Right cardiac atrium (tissue), 5 donors: ENCODE measurements around the gene NOP53. TPM values are rescaled to one million over a fixed set of nuclear protein-coding genes. Genes with fewer than 3 reads are reported as not detected.
A peak's percentile ranks its signal among the peaks of the same experiment; 100 is the strongest.
"Not testable (repeated sequence)": the region's sequence is repeated elsewhere in the genome, so short reads cannot be mapped to it uniquely, and the experiment has no call there.

Experiments
- ATAC-seq, 2 donors: fragments of 200-7000 bp; cut with Tn5 transposase; one replicate each; pipeline versions ENCODE4 v1.8.0 to v1.9.1; 2020; ENCODE audit warnings: moderate library complexity in 2 of 2, mild to moderate bottlenecking in 1 of 2
- DNase-seq, 3 donors: peaks; one replicate each; pipeline ENCODE4 v3.0.0-alpha.2; 2020
- H3K27ac ChIP-seq: one replicate; pipeline ENCODE4 v1.5.1; 2013; ENCODE audit warnings: mild to moderate bottlenecking, low read length, control low read depth, moderate library complexity
- H3K27me3 ChIP-seq: one replicate; pipeline ENCODE4 v1.6.1; 2013; ENCODE audit not compliant: control insufficient read depth, insufficient read depth
- H3K4me1 ChIP-seq: one replicate; pipeline ENCODE4 v1.6.1; 2013; ENCODE audit warnings: low read length; ENCODE audit not compliant: control insufficient read depth, insufficient read depth
- H3K4me3 ChIP-seq: one replicate; pipeline ENCODE4 v1.5.1; 2013; ENCODE audit warnings: low read length, control low read depth
- H3K9me3 ChIP-seq: one replicate; pipeline ENCODE4 v1.6.1; 2013; ENCODE audit warnings: low read length; ENCODE audit not compliant: control insufficient read depth
- WGBS: extraction: QIAGEN DNeasy Blood & Tissue Kit; methylation state at CpG from one replicate; pipeline ENCODE4 v1.1.7; 2013; 5-methylcytosine and 5-hydroxymethylcytosine counted together
- intact Hi-C, 4 donors: fragments of 100-400 bp; cut with DNase I; formaldehyde crosslinking; loops; one replicate each; pipeline versions ENCODE4 v1.11.0 to v1.14.0; 2022 to 2023
- polyA plus RNA-seq: library from polyadenylated mRNA; stranded (reverse); fragments of 200-250 nt; gene quantifications from one replicate; pipeline ENCODE4 v1.2.3, GENCODE V29; 2013
- total RNA-seq, 4 donors: library from RNA; stranded (reverse); fragmentation: NEBNext Ultra II Directional; extraction: Animal tissue kit (Norgen Biotek cat#: 25700); gene quantifications; one replicate each; pipeline ENCODE4 v1.2.1, GENCODE V29; 2021
- donor health status: healthy with polysubstance abuse.
- donor health status: DM: no; HTN: yes; CAD: no.
- donor health status: DM: no; HTN: no; CAD: no.
- donor health status: DM: no; HTN: yes; CAD: no; lungs with severe emphysema.
- donor health status: DM: yes; HTN: yes; CAD: no.

Gene NOP53
- total and polyA plus RNA-seq, 5 donors, result 191 to 322 (median 239) TPM

GRCh38 chr19:47730910-47731309 lies 14.4 kb upstream of the NOP53 start:
- no peaks in the 10 kb centered on the region for H3K4me1 ChIP-seq
- intact Hi-C loops, result no loop called here
- WGBS, result 91% methylated on average over 8 of the region's 8 CpGs

GRCh38 chr19:47735131-47735530 lies 10.2 kb upstream of the NOP53 start:
- intact Hi-C loops, result no loop called here
- H3K9me3 ChIP-seq, result no peaks in the 10 kb centered on the region
- H3K4me3 ChIP-seq, result no peak overlapping the region
- WGBS, result 72% methylated on average over 4 of the region's 4 CpGs
- H3K27me3 ChIP-seq, result no peaks in the 10 kb centered on the region
- no peaks in the 10 kb centered on the region for H3K4me1 ChIP-seq
- no peak for DNase-seq
- H3K27ac ChIP-seq, result no peak overlapping the region
- ATAC-seq, result no peak

More at GRCh38 chr19:47730910-47731309, 14.4 kb upstream of the NOP53 start:
- ATAC-seq (no peak), DNase-seq (no peak)
- Histone ChIP-seq H3K4me3 (no peak overlapping the region), H3K9me3 (no peaks in the 10 kb centered on the region), H3K27me3 (no peaks in the 10 kb centered on the region), H3K27ac (no peak overlapping the region)

- intact Hi-C loops, result no loop called here
Measured at GRCh38 chr19:47740866-47741519, 4.4 kb upstream of the NOP53 start.

GRCh38 chr19:47741544-47742140 lies 3.7 kb upstream of the NOP53 start:
- DNase-seq, result peak in 1 of 3 donors; percentile 65
- Histone ChIP-seq H3K27ac (no peak overlapping the region), H3K9me3 (no peaks in the 10 kb centered on the region), H3K4me1 (peaks cover 2% of the 10 kb centered on the region), H3K27me3 (no peaks in the 10 kb centered on the region), H3K4me3 (no peak overlapping the region)
- ATAC-seq, result no peak
- WGBS, result 73% methylated on average over 15 of the region's 15 CpGs
- intact Hi-C loops, result loop anchor here in 2 of 4 donors (2.0 kb wide), 1 partner anchor 29 kb away; the partner anchor contains the start of gene EHD2 (in 2 of the 2)

More at GRCh38 chr19:47740866-47741519, 4.4 kb upstream of the NOP53 start:
- ATAC-seq, result no peak
- 90% methylated on average over 48 of the region's 48 CpGs for WGBS
- Histone ChIP-seq H3K27ac (no peak overlapping the region), H3K4me1 (peaks cover 2% of the 10 kb centered on the region), H3K9me3 (no peaks in the 10 kb centered on the region), H3K27me3 (no peaks in the 10 kb centered on the region), H3K4me3 (no peak overlapping the region)
- no peak for DNase-seq

GRCh38 chr19:47742634-47743033 lies 2.7 kb upstream of the NOP53 start:
- WGBS, result 21% methylated on average over 13 of the region's 13 CpGs
- Histone ChIP-seq H3K4me3 (no peak overlapping the region), H3K27me3 (no peaks in the 10 kb centered on the region), H3K9me3 (no peaks in the 10 kb centered on the region), H3K4me1 (peaks cover 2% of the 10 kb centered on the region), H3K27ac (peak overlapping the region; percentile 80)
- intact Hi-C loops, result loop anchor here in 2 of 4 donors (2.0 kb wide), 1 partner anchor 30 kb away; the partner anchor contains the start of gene EHD2 (in 2 of the 2)
- DNase-seq (no peak), ATAC-seq (peak in 1 of 2 donors; percentile 0)

GRCh38 chr19:47746129-47746528 lies 783 bp downstream of the NOP53 start:
- intact Hi-C loops, H3K27me3 ChIP-seq, H3K4me1 ChIP-seq, H3K9me3 ChIP-seq, DNase-seq, H3K27ac ChIP-seq, ATAC-seq: not testable (repeated sequence)
- peak overlapping the region; percentile 75 for H3K4me3 ChIP-seq
- whole genome bisulfite sequencing, result 67% methylated on average over 17 of the region's 17 CpGs

GRCh38 chr19:47749326-47749725 lies 4.0 kb downstream of the NOP53 start:
- intact Hi-C loops, result no loop called here
- DNase-seq (no peak), ATAC-seq (no peak)
- Histone ChIP-seq H3K4me1 (no peaks in the 10 kb centered on the region), H3K27me3 (no peaks in the 10 kb centered on the region), H3K9me3 (no peaks in the 10 kb centered on the region), H3K4me3 (no peak overlapping the region), H3K27ac (no peak overlapping the region)
- WGBS, result 86% methylated on average over 3 of the region's 3 CpGs

GRCh38 chr19:47750752-47751151 lies 5.4 kb downstream of the NOP53 start:
- WGBS, result 92% methylated on average over 18 of the region's 18 CpGs
- ATAC-seq (no peak), DNase-seq (no peak)
- intact Hi-C loops, result no loop called here
- Histone ChIP-seq H3K27me3 (no peaks in the 10 kb centered on the region), H3K4me3 (no peak overlapping the region), H3K4me1 (no peaks in the 10 kb centered on the region), H3K27ac (no peak overlapping the region), H3K9me3 (no peaks in the 10 kb centered on the region)

- DNase-seq (no peak), ATAC-seq (no peak)
- Histone ChIP-seq H3K27ac (no peak overlapping the region), H3K9me3 (no peaks in the 10 kb centered on the region), H3K4me1 (no peaks in the 10 kb centered on the region), H3K27me3 (no peaks in the 10 kb centered on the region), H3K4me3 (no peak overlapping the region)
- intact Hi-C loops, result no loop called here
- WGBS, result 91% methylated on average over 27 of the region's 27 CpGs
Measured at GRCh38 chr19:47752440-47753211, 7.3 kb downstream of the NOP53 start.

- Histone ChIP-seq H3K4me3 (no peak overlapping the region), H3K9me3 (no peaks in the 10 kb centered on the region), H3K27me3 (no peaks in the 10 kb centered on the region), H3K27ac (no peak overlapping the region), H3K4me1 (no peaks in the 10 kb centered on the region)
- WGBS, result 92% methylated on average over 37 of the region's 37 CpGs
- peak in 1 of 3 donors; percentile 58 for DNase-seq
- intact Hi-C loops, result no loop called here
- peak; percentile 5 to 7 for ATAC-seq
Measured at GRCh38 chr19:47754206-47755064, 9.1 kb downstream of the NOP53 start.
